HG03108 (cell line): Measurements from ENCODE around the gene IKBKE.

Source experiments
- ATAC-seq: cut with Tn5 transposase; IDR thresholded peaks from one replicate; pipeline ENCODE4 v1.9.1; 2021; ENCODE audit warnings: moderate library complexity; ENCODE audit not compliant: unreplicated experiment

IKBKE gene

GRCh38 chr1:206510371-206510770, 40.1 kb downstream of the IKBKE start:
- ATAC-seq, result no peak

GRCh38 chr1:206511362-206512057, 41.2 kb downstream of the IKBKE start:
- ATAC-seq, result no peak

- ATAC-seq, result no peak
These were observed 42.0 kb downstream of the IKBKE start for GRCh38 chr1:206512058-206512850.

GRCh38 chr1:206512851-206513180, 42.5 kb downstream of the IKBKE start:
- ATAC-seq, result no peak

GRCh38 chr1:206513312-206514111, 43.2 kb downstream of the IKBKE start:
- ATAC-seq, result no peak

- no peak for ATAC-seq
These were observed 44.6 kb downstream of the IKBKE start for GRCh38 chr1:206514813-206515387.

GRCh38 chr1:206516728-206516990, 46.4 kb downstream of the IKBKE start:
- no peak for ATAC-seq

- no peak for ATAC-seq
These were observed 47.5 kb downstream of the IKBKE start for GRCh38 chr1:206517784-206518183.

GRCh38 chr1:206518206-206518605, 47.9 kb downstream of the IKBKE start:
- no peak for ATAC-seq

- no peak for ATAC-seq
These were observed 48.5 kb downstream of the IKBKE start for GRCh38 chr1:206518743-206519142.

GRCh38 chr1:206521127-206521526, 50.9 kb downstream of the IKBKE start:
- ATAC-seq, result no peak

- no peak for ATAC-seq
These were observed 51.6 kb downstream of the IKBKE start for GRCh38 chr1:206521694-206522402.

GRCh38 chr1:206524739-206525364, 54.6 kb downstream of the IKBKE start:
- ATAC-seq, result no peak

GRCh38 chr1:206526064-206526911, 56.0 kb downstream of the IKBKE start:
- no peak for ATAC-seq

GRCh38 chr1:206529425-206529824, 59.1 kb downstream of the IKBKE start:
- ATAC-seq, result no peak

- no peak for ATAC-seq
These were observed 62.1 kb downstream of the IKBKE start for GRCh38 chr1:206532368-206532767.

GRCh38 chr1:206534552-206534951, 64.3 kb downstream of the IKBKE start:
- ATAC-seq, result no peak

GRCh38 chr1:206535853-206536188, 65.5 kb downstream of the IKBKE start:
- ATAC-seq, result no peak

- ATAC-seq, result no peak
These were observed 66.9 kb downstream of the IKBKE start for GRCh38 chr1:206537141-206537540.
